ENCODE data around the gene DLST. TPM values are rescaled to one million over a fixed set of nuclear protein-coding genes. Genes with fewer than 3 reads are reported as not detected.

DLST gene
- total RNA-seq, 1 donor from 2014 or later: 52.2 TPM

DNA sequence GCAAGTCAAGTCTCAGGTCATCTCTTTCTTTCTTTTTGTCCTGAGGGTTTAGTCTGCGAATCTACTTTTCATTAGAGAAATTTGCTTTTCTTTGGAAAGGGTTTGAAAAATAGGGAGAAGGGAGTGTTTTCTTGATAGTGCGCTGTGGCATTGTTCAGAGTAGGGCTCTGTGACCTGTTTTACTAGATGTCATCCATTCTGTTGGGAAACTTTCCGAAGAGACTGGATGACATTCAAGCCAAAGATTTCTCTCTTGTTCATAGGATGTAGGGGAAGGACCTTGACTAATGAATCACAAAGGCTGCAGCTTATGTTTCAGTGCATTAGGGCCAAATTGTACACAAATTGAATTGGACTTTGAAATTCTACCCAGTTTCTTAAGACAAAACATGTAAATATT lies 14.7 kb downstream of the DLST start:
- Histone ChIP-seq H3K9me3 (ENCODE audit: low read depth) (no peaks in the 10 kb centered on the region), H3K9ac (no peak overlapping the region), H3K4me2 (no peak overlapping the region), H3F3A (ENCODE audit: low read depth) (peaks cover 2% of the 10 kb centered on the region), H3K79me2 (ENCODE audit: low read depth) (no peaks in the 10 kb centered on the region), H3K4me1 (no peaks in the 10 kb centered on the region), H2AFZ (replicated peaks) (no peak overlapping the region), H3K27ac (no peak overlapping the region), H3K27me3 (no peaks in the 10 kb centered on the region), H3K36me3 (peaks cover 18% of the 10 kb centered on the region), H4K20me1 (ENCODE audit: low read depth) (no peaks in the 10 kb centered on the region), H3K4me3 (no peak overlapping the region)
- Mint-ChIP-seq H3K9me3 (no peaks in the 10 kb centered on the region), H3K27me3 (ENCODE audit: insufficient read depth, low read depth) (peaks cover 2% of the 10 kb centered on the region), H3K27ac (no peak overlapping the region), H3K36me3 (peaks cover 58% of the 10 kb centered on the region), H3K4me1 (no peaks in the 10 kb centered on the region), H3K4me3 (no peak overlapping the region)
- TF ChIP-seq EZH2 (IDR thresholded peaks at IDR 0.05): no peak
- TF ChIP-seq, protein P1, sequence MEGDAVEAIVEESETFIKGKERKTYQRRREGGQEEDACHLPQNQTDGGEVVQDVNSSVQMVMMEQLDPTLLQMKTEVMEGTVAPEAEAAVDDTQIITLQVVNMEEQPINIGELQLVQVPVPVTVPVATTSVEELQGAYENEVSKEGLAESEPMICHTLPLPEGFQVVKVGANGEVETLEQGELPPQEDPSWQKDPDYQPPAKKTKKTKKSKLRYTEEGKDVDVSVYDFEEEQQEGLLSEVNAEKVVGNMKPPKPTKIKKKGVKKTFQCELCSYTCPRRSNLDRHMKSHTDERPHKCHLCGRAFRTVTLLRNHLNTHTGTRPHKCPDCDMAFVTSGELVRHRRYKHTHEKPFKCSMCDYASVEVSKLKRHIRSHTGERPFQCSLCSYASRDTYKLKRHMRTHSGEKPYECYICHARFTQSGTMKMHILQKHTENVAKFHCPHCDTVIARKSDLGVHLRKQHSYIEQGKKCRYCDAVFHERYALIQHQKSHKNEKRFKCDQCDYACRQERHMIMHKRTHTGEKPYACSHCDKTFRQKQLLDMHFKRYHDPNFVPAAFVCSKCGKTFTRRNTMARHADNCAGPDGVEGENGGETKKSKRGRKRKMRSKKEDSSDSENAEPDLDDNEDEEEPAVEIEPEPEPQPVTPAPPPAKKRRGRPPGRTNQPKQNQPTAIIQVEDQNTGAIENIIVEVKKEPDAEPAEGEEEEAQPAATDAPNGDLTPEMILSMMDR (IDR thresholded peaks at IDR 0.05): no peak
- TF ChIP-seq EZH2phosphoT487 (IDR thresholded peaks at IDR 0.05): no peak
- DNase-seq (ENCODE audit: low spot score): no peak

DNA sequence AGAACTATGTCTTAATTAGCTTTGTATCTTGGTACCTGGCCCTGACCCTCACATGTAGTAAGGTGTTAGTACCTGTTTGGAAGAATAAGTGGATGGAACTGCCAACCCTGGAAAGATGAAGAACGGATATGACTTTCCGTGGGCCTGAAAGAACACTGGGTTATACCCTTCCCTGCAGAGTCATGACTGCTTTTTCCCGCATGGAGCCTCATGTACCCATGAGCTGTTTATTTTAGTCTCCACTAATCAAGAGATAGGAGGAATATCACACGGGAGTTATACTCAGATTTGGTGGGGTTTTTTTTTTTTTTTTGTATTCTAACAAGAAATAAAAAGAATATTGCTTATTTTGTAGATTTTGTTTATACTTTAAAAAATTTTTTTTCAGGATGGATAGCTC lies 15.9 kb downstream of the DLST start:
- TF ChIP-seq, protein P1 (IDR thresholded peaks at IDR 0.05): no peak
- TF ChIP-seq EZH2phosphoT487 (IDR thresholded peaks at IDR 0.05): no peak
- TF ChIP-seq EZH2 (IDR thresholded peaks at IDR 0.05): no peak
- H2AFZ ChIP-seq (replicated peaks): no peak overlapping the region

DNA sequence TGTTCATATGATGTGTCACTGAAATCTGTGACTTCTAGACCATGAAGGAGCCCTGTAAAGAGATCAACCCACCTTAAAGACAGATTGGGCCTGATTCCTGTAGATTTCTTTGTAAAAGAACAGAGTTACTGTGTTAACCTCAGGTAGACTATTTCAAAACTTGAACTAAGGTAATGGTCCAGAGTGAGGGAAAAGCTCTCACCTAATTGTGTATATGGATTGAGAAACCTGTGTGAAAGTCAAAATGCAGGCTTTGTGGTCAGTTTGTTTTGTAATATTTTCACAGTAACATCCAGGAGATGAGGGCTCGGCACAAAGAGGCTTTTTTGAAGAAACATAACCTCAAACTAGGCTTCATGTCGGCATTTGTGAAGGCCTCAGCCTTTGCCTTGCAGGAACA lies 16.4 kb downstream of the DLST start:
- Histone ChIP-seq H3K4me1 (no peaks in the 10 kb centered on the region), H3K9ac (no peak overlapping the region), H3F3A (ENCODE audit: low read depth) (peaks cover 3% of the 10 kb centered on the region), H4K20me1 (ENCODE audit: low read depth) (peaks cover 5% of the 10 kb centered on the region), H3K36me3 (peaks cover 19% of the 10 kb centered on the region), H3K4me3 (no peak overlapping the region), H3K4me2 (no peak overlapping the region), H3K79me2 (ENCODE audit: low read depth) (no peaks in the 10 kb centered on the region), H3K27ac (no peak overlapping the region), H3K27me3 (no peaks in the 10 kb centered on the region), H2AFZ (replicated peaks) (no peak overlapping the region), H3K9me3 (ENCODE audit: low read depth) (no peaks in the 10 kb centered on the region)
- Mint-ChIP-seq H3K9me3 (no peaks in the 10 kb centered on the region), H3K27me3 (ENCODE audit: insufficient read depth, low read depth) (peaks cover 2% of the 10 kb centered on the region), H3K4me3 (no peak overlapping the region), H3K36me3 (peaks cover 60% of the 10 kb centered on the region), H3K4me1 (no peaks in the 10 kb centered on the region), H3K27ac (no peak overlapping the region)
- TF ChIP-seq, protein P1 (IDR thresholded peaks at IDR 0.05): no peak
- TF ChIP-seq EZH2phosphoT487 (IDR thresholded peaks at IDR 0.05) (no peak), EZH2 (IDR thresholded peaks at IDR 0.05) (no peak)
- DNase-seq (ENCODE audit: low spot score): no peak

More for the DNA sequence above, 15.9 kb downstream of the DLST start:
- Histone ChIP-seq H3K79me2 (ENCODE audit: low read depth) (no peaks in the 10 kb centered on the region), H3K4me2 (no peak overlapping the region), H3K9me3 (ENCODE audit: low read depth) (no peaks in the 10 kb centered on the region), H4K20me1 (ENCODE audit: low read depth) (peaks cover under 1% of the 10 kb centered on the region), H3K27ac (no peak overlapping the region), H3K9ac (no peak overlapping the region), H3K27me3 (no peaks in the 10 kb centered on the region), H3K4me1 (no peaks in the 10 kb centered on the region), H3F3A (ENCODE audit: low read depth) (peaks cover 3% of the 10 kb centered on the region), H3K36me3 (peaks cover 19% of the 10 kb centered on the region), H3K4me3 (no peak overlapping the region)
- Mint-ChIP-seq H3K4me3 (no peak overlapping the region), H3K36me3 (peaks cover 57% of the 10 kb centered on the region), H3K9me3 (no peaks in the 10 kb centered on the region), H3K27me3 (ENCODE audit: insufficient read depth, low read depth) (peaks cover 2% of the 10 kb centered on the region), H3K27ac (no peak overlapping the region), H3K4me1 (no peaks in the 10 kb centered on the region)
- DNase-seq (ENCODE audit: low spot score): no peak
